Measurements from ENCODE around the gene LRRC8A. TPM values are rescaled to one million over a fixed set of nuclear protein-coding genes. Genes with fewer than 3 reads are reported as not detected.

LRRC8A gene
- total and polyA plus RNA-seq, 2 of the 13 experiments (the other 11 are each of a cell fraction or from before 2014, with no cell fraction given) = 16.1 to 40.6 TPM

DNA sequence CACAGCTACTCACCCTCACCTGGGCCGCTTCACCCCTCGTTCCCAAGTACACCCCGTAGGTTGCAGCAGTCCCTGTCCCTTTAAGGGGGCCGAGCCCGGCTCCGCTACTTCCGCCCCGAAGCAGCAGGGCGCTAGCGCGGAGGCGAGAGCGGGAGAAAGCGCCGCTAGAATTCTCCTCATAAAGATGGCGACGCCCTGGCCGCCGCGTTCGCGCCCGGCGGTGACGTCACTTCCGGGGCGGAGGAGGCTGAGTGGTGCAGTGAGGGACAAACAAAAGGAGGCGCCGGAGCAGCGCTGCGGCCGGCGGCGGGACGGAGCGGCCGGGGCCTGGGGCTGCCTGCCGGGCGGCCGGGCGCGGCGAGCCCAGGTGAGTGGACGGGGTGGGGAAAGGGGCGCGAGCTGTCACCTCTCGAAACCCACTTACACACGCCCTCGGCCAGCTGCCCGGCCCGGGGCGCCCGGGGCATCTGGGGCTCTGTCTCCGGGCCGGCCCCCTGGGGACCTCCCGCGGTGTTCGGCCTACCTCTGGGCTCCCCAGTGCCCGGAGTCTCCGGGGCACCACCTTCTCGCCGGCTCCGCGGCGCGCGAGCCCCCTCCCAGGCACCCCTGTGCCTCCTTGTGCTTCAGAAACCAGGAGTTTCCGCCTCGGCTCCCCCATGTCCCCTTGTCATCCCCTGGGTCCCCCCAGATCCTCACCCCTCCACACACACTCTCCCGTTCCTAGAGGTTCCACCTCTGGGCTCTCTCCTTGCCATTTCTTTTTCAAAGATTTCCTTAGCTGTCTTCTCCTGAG lies at the start of gene LRRC8A, which contains the start of gene KYAT1 (continued):
- no peak for TF ChIP-seq ZMAT3 (CRISPR knock-in tag; conservative IDR thresholded peaks at IDR 0.05)
- TF ChIP-seq SOX6 (IDR thresholded peaks at IDR 0.05) = no peak
- peak; percentile 53; the same call in 1 of the 2 replicates for TF ChIP-seq SOX6 (CRISPR knock-in tag; IDR thresholded peaks at IDR 0.05)
- 0 out of 4 replicates have a peak, but pooled peaks of 1 of the 2 experiments have one; percentile 11 for TF ChIP-seq REST (IDR thresholded peaks at IDR 0.05; ENCODE audit: borderline replicate concordance in 1 of 2, low read depth in 1 of 2, low read length in 2 of 2)
- peak; percentile 61; the same call in 1 of the 2 replicates for TF ChIP-seq DMAP1 (CRISPR knock-in tag; IDR thresholded peaks at IDR 0.05)
- TF ChIP-seq, protein P1, sequence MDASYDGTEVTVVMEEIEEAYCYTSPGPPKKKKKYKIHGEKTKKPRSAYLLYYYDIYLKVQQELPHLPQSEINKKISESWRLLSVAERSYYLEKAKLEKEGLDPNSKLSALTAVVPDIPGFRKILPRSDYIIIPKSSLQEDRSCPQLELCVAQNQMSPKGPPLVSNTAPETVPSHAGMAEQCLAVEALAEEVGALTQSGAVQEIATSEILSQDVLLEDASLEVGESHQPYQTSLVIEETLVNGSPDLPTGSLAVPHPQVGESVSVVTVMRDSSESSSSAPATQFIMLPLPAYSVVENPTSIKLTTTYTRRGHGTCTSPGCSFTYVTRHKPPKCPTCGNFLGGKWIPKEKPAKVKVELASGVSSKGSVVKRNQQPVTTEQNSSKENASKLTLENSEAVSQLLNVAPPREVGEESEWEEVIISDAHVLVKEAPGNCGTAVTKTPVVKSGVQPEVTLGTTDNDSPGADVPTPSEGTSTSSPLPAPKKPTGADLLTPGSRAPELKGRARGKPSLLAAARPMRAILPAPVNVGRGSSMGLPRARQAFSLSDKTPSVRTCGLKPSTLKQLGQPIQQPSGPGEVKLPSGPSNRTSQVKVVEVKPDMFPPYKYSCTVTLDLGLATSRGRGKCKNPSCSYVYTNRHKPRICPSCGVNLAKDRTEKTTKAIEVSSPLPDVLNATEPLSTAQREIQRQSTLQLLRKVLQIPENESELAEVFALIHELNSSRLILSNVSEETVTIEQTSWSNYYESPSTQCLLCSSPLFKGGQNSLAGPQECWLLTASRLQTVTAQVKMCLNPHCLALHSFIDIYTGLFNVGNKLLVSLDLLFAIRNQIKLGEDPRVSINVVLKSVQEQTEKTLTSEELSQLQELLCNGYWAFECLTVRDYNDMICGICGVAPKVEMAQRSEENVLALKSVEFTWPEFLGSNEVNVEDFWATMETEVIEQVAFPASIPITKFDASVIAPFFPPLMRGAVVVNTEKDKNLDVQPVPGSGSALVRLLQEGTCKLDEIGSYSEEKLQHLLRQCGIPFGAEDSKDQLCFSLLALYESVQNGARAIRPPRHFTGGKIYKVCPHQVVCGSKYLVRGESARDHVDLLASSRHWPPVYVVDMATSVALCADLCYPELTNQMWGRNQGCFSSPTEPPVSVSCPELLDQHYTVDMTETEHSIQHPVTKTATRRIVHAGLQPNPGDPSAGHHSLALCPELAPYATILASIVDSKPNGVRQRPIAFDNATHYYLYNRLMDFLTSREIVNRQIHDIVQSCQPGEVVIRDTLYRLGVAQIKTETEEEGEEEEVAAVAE (CRISPR knock-in tag; IDR thresholded peaks at IDR 0.05; ENCODE audit: borderline replicate concordance) = no peak
- 0 out of 2 replicates have a peak, but pooled peaks have one; percentile 64 for TF ChIP-seq ZNF670 (CRISPR knock-in tag; IDR thresholded peaks at IDR 0.05; ENCODE audit: borderline replicate concordance)
